Panc1 (cell line): ENCODE results near the gene OR7G1. TPM values are rescaled to one million over a fixed set of nuclear protein-coding genes. Genes with fewer than 3 reads are reported as not detected.

Experiments used
- ATAC-seq: fragments of 200-7000 bp; cut with Tn5 transposase; 2 replicates; pipeline ENCODE4 v1.9.1; 2020; ENCODE audit warnings: mild to moderate bottlenecking, moderate library complexity
- BruUV-seq: library from RNA; stranded (reverse); fragments of 400-500 nt; replicated peaks from 2 replicates; lab custom pipeline; 2021; lab: Mats Ljungman, UMichigan
- CTCF ChIA-PET: fragments of 300-600 bp; sonication (Branson Sonifier 250); formaldehyde crosslinking; loops from one replicate; lab custom pipeline; 2022; ENCODE audit warnings: antibody characterized with exemption; lab: Charles Lee
- POLR2A ChIA-PET: fragments of 300-600 bp; sonication (Branson Sonifier 250); formaldehyde crosslinking; loops from one replicate; lab custom pipeline; 2022; ENCODE audit warnings: antibody characterized with exemption; lab: Charles Lee
- DNase-seq: peaks from one replicate; pipeline ENCODE4 v3.0.0-alpha.2; 2010; ENCODE audit warnings: low read depth, low spot score
- H3K27ac ChIP-seq: 2 replicates; pipeline ENCODE4 v1.5.1; 2011; ENCODE audit warnings: mild to moderate bottlenecking, low read length, inconsistent platforms
- H3K27me3 ChIP-seq: fragments of 200-500 bp; sonication (Bioruptor generic); 2 replicates; pipeline ENCODE4 v1.6.0; 2014; ENCODE audit warnings: low read length, inconsistent platforms; ENCODE audit not compliant: control insufficient read depth, insufficient read depth
- H3K36me3 ChIP-seq: fragments of 200-500 bp; sonication (Bioruptor generic); 2 replicates; pipeline ENCODE4 v1.5.1; 2014; ENCODE audit warnings: inconsistent platforms, mild to moderate bottlenecking, low read length, moderate library complexity; ENCODE audit not compliant: control insufficient read depth, insufficient read depth
- H3K4me1 ChIP-seq: 2 replicates; pipeline ENCODE4 v1.5.1; 2011; ENCODE audit warnings: inconsistent platforms, mild to moderate bottlenecking, low read length, moderate library complexity; ENCODE audit not compliant: control insufficient read depth, insufficient read depth
- H3K4me3 ChIP-seq, 2 experiments: 2 replicates each; pipeline ENCODE4 v1.5.1; 2011 to 2012; ENCODE audit warnings: low read depth in 2 of 2, low read length in 2 of 2, mild to moderate bottlenecking in 2 of 2, inconsistent platforms in 1 of 2, moderate library complexity in 1 of 2
- H3K9me3 ChIP-seq: fragments of 200-500 bp; sonication (Bioruptor generic); 2 replicates; pipeline ENCODE4 v1.5.1; 2014; ENCODE audit warnings: low read depth, mild to moderate bottlenecking, inconsistent platforms, low read length, moderate library complexity; ENCODE audit not compliant: control insufficient read depth, insufficient read depth
- CTCF ChIP-seq: fragments of 450-650 bp; IDR thresholded peaks from 2 replicates; pipeline ENCODE4 v1.5.1; 2017; ENCODE audit warnings: mild to moderate bottlenecking
- POLR2AphosphoS5 ChIP-seq: IDR thresholded peaks from 2 replicates; pipeline ENCODE4 v1.6.1; 2012; ENCODE audit warnings: mild to moderate bottlenecking, low read depth, low read length, moderate library complexity
- REST ChIP-seq, 2 experiments: IDR thresholded peaks; 2 replicates each; pipeline ENCODE4 v1.6.1; 2011 to 2012; ENCODE audit warnings: low read depth in 2 of 2, control low read depth in 1 of 2, low read length in 1 of 2, mild to moderate bottlenecking in 1 of 2, moderate library complexity in 1 of 2; ENCODE audit not compliant: insufficient read depth in 1 of 2
- SIN3A ChIP-seq: IDR thresholded peaks from 2 replicates; pipeline ENCODE4 v1.6.1; 2012; ENCODE audit warnings: low read depth, mild to moderate bottlenecking, low read length, moderate library complexity, borderline replicate concordance; ENCODE audit not compliant: insufficient read depth
- TCF7L2 ChIP-seq: IDR thresholded peaks from 2 replicates; pipeline ENCODE4 v1.6.1; 2011; ENCODE audit warnings: mild to moderate bottlenecking, low read depth, low read length, inconsistent platforms
- in situ Hi-C: cut with HindIII; loops from 2 replicates; pipeline ENCODE4 v1.10.0; 2016; ENCODE audit warnings: low sequenced_read_pairs, low pct_unique_long_range_greater_than_20kb
- intact Hi-C: fragments of 100-400 bp; cut with micrococcal nuclease; formaldehyde crosslinking; loops from one replicate; pipeline ENCODE4 v1.10.0; 2022; ENCODE audit not compliant: unreplicated experiment
- total RNA-seq: library from RNA; stranded (reverse); gene quantifications from one replicate; pipeline ENCODE4 v1.2.1, GENCODE V29; 2021; ENCODE audit not compliant: unreplicated experiment

The OR7G1 gene
- total RNA-seq, 1 experiment from 2014 or later, result not detected

GRCh38 chr19:9144920-9145319 is 29.4 kb upstream of the OR7G1 start:
- no peak for DNase-seq
- TF ChIP-seq POLR2AphosphoS5, result no peak
- TF ChIP-seq CTCF, result no peak
- TF ChIP-seq SIN3A, result no peak
- no peak for TF ChIP-seq REST (IDR thresholded peaks at IDR 0.05; ENCODE audit: insufficient read depth in 1 of 2, low read depth in 2 of 2, low read length in 1 of 2)
- TF ChIP-seq TCF7L2, result no peak
- Histone ChIP-seq H3K36me3 (peaks cover 2% of the 10 kb centered on the region; the same call in 1 of the 2 replicates), H3K27me3 (no peaks in the 10 kb centered on the region), H3K27ac (no peak overlapping the region), H3K4me1 (no peaks in the 10 kb centered on the region), H3K9me3 (peaks cover 41% of the 10 kb centered on the region), H3K4me3 (no peak overlapping the region)
- ChIA-PET CTCF (no interaction called here), POLR2A (no interaction called here)
- BruUV-seq, result no TSS peak
- in situ Hi-C loops, result no loop called here
- intact Hi-C loops, result no loop called here
- no peak for ATAC-seq

GRCh38 chr19:9140159-9140874 is 24.8 kb upstream of the OR7G1 start, which contains the start of gene ZNF317:
TSS of gene ZNF317 (plus strand) at chr19:9140397. CDS start at chr19:9156017, 15,620 bp downstream.
- intact Hi-C loops, result no loop called here
- no peaks in the 10 kb centered on the region for H3K27me3 ChIP-seq
- ATAC-seq (peak; percentile 96), DNase-seq (peak; percentile 58)
- H3K4me3 ChIP-seq, result peak within 1 kb of the TSS; percentile 97
- H3K9me3 ChIP-seq, result peaks cover 24% of the 10 kb centered on the region
- 0 out of 2 replicates have a peak, but pooled peaks have one; percentile 43 for TF ChIP-seq SIN3A
- TF ChIP-seq CTCF, result no peak
- TF ChIP-seq POLR2AphosphoS5, result peak; percentile 87
- in situ Hi-C loops, result no loop called here
- BruUV-seq, result no TSS peak
- H3K27ac ChIP-seq, result peak within 1 kb of the TSS; percentile 96
- ChIA-PET POLR2A (no interaction called here), CTCF (no interaction called here)
- H3K4me1 ChIP-seq, result no peaks in the 10 kb centered on the region
- H3K36me3 ChIP-seq, result peaks cover 2% of the 10 kb centered on the region; the same call in 1 of the 2 replicates
